Peyer's patch (tissue), 4 donors: Measurements from ENCODE around the gene TEX53. TPM values are rescaled to one million over a fixed set of nuclear protein-coding genes. Genes with fewer than 3 reads are reported as not detected.

ENCODE experiments used
- DNase-seq, 3 donors: peaks; one replicate each; pipeline ENCODE4 v3.0.0-alpha.2; 2017 to 2019
- H3K27ac ChIP-seq, 4 donors: fragments of 200-600 bp; sonication (generic); one replicate each; pipeline ENCODE4 v1.5.1; 2016 to 2019
- H3K27me3 ChIP-seq, 2 donors: fragments of 200-600 bp; sonication (generic); one replicate each; pipeline ENCODE4 v1.5.1; 2019
- H3K36me3 ChIP-seq, 3 donors: fragments of 200-600 bp; sonication (generic); one replicate each; pipeline ENCODE4 v1.5.1; 2016 to 2019
- H3K4me1 ChIP-seq, 4 donors: fragments of 200-600 bp; sonication (generic); one replicate each; pipeline ENCODE4 v1.5.1; 2016 to 2019
- H3K4me3 ChIP-seq, 4 donors: fragments of 200-600 bp; sonication (generic); 1 replicate in 3 of 4; 2 replicates in 1 of 4; pipeline ENCODE4 v1.5.1; 2016 to 2019; ENCODE audit warnings: mild to moderate bottlenecking in 1 of 4
- H3K9me3 ChIP-seq, 4 donors: fragments of 200-600 bp; sonication (generic); one replicate each; pipeline ENCODE4 v1.5.1; 2016 to 2019; ENCODE audit warnings: mild to moderate bottlenecking in 1 of 4
- CTCF ChIP-seq, 6 experiments: fragments of 450-650 bp in 4 of 6; fragments of 200-600 bp in 2 of 6; sonication (generic) in 1 of 6; IDR thresholded peaks; one replicate each; pipeline ENCODE4 v1.5.1; 2017 to 2019; ENCODE audit warnings: antibody characterized with exemption in 6 of 6, mild to moderate bottlenecking in 3 of 6, moderate library complexity in 1 of 6
- POLR2A ChIP-seq, 2 donors: fragments of 450-650 bp; IDR thresholded peaks; one replicate each; pipeline ENCODE4 v1.5.1; 2017; ENCODE audit warnings: antibody characterized with exemption in 2 of 2, mild to moderate bottlenecking in 2 of 2, moderate library complexity in 2 of 2
- total RNA-seq, 4 donors: library from RNA; depleted of rRNA; stranded (reverse); fragments of >200 nt; gene quantifications; one replicate each; pipeline ENCODE4 v1.1.0, GENCODE V29; 2016

The TEX53 gene
- total RNA-seq, 4 donors from 2014 or later: not detected

DNA sequence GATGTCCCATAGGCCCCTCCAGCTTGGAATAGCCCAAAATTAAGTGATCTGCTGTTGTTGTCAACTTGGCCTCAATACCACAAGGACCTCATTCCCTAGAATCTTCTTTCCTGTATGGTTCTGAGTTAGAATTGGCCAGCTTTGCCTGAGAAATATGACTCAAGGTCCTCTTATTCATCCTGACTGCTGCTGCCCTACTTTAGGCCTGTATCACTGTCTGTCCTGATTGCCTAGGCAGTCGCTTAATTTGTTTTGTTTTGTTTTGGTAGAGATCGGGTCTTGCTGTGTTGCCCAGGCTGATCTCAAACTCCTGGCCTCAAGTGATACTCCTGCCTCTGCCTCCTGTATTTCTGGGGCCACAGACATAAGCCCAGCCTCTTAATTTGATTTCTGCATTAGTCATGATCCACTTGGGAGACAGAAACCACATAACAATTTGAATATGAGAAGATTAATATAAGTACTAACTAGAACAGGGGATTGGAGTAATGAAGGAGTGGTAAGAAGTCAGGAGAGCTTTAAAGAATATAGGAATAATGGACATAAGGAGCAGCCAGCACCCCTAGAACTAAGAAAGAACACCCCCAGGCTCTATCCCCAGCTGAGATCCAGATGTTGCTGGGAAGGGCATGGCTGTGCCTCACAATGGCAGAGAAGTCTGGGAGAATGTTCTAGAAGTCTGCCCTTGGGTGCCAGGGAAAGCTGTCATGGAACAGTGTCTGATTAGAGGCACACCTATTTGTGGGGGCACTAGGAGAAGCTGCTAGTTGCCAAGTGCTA, 4.6 kb downstream of the TEX53 start:
- Histone ChIP-seq H3K4me3 (no peak overlapping the region), H3K4me1 (peaks cover 0 to 3% (median 0%) of the 10 kb centered on the region in 4 donors)
- TF ChIP-seq POLR2A (IDR thresholded peaks at IDR 0.05) (no peak), CTCF (IDR thresholded peaks at IDR 0.05) (no peak)

GRCh38 chr9:114643896-114644295, 13.7 kb downstream of the TEX53 start:
- Histone ChIP-seq H3K27me3 (no peaks in the 10 kb centered on the region), H3K4me1 (no peaks in the 10 kb centered on the region), H3K27ac (no peak overlapping the region), H3K9me3 (no peaks in the 10 kb centered on the region), H3K36me3 (peaks cover 0 to 39% (median 0%) of the 10 kb centered on the region in 3 donors), H3K4me3 (no peak overlapping the region)
- TF ChIP-seq POLR2A (IDR thresholded peaks at IDR 0.05): no peak
- TF ChIP-seq CTCF (IDR thresholded peaks at IDR 0.05): no peak
- no peak for DNase-seq

More for the DNA sequence above, 4.6 kb downstream of the TEX53 start:
- Histone ChIP-seq H3K9me3 (no peaks in the 10 kb centered on the region), H3K36me3 (no peaks in the 10 kb centered on the region), H3K27me3 (no peaks in the 10 kb centered on the region), H3K27ac (no peak overlapping the region)
- no peak for DNase-seq

GRCh38 chr9:114643001-114643400, 14.6 kb downstream of the TEX53 start:
- Histone ChIP-seq H3K27ac (no peak overlapping the region), H3K27me3 (no peaks in the 10 kb centered on the region), H3K9me3 (no peaks in the 10 kb centered on the region), H3K4me3 (no peak overlapping the region), H3K36me3 (peaks cover 0 to 47% (median 0%) of the 10 kb centered on the region in 3 donors), H3K4me1 (no peaks in the 10 kb centered on the region)
- no peak for TF ChIP-seq POLR2A (IDR thresholded peaks at IDR 0.05)
- TF ChIP-seq CTCF (IDR thresholded peaks at IDR 0.05): no peak
- peak in 1 of 3 donors; percentile 31 for DNase-seq

GRCh38 chr9:114641967-114642366, 15.6 kb downstream of the TEX53 start:
- TF ChIP-seq CTCF (IDR thresholded peaks at IDR 0.05) (no peak), POLR2A (IDR thresholded peaks at IDR 0.05) (no peak)
- no peak overlapping the region for H3K27ac ChIP-seq
- no peaks in the 10 kb centered on the region for H3K27me3 ChIP-seq
- no peaks in the 10 kb centered on the region for H3K4me1 ChIP-seq
- no peaks in the 10 kb centered on the region for H3K9me3 ChIP-seq
- peaks cover 0 to 51% (median 0%) of the 10 kb centered on the region in 3 donors for H3K36me3 ChIP-seq
- no peak overlapping the region for H3K4me3 ChIP-seq
- peak in 1 of 3 donors; percentile 6 for DNase-seq

GRCh38 chr9:114638404-114638803, 19.2 kb downstream of the TEX53 start:
- Histone ChIP-seq H3K27ac (no peak overlapping the region), H3K4me1 (no peaks in the 10 kb centered on the region), H3K27me3 (no peaks in the 10 kb centered on the region), H3K36me3 (peaks cover 0 to 54% (median 0%) of the 10 kb centered on the region in 3 donors), H3K4me3 (no peak overlapping the region), H3K9me3 (no peaks in the 10 kb centered on the region)
- no peak for TF ChIP-seq POLR2A (IDR thresholded peaks at IDR 0.05)
- TF ChIP-seq CTCF (IDR thresholded peaks at IDR 0.05): no peak
- no peak for DNase-seq
